ENCODE measurements around the gene NAPG. TPM values are rescaled to one million over a fixed set of nuclear protein-coding genes. Genes with fewer than 3 reads are reported as not detected.
"Not testable (repeated sequence)": the region's sequence is repeated elsewhere in the genome, so short reads cannot be mapped to it uniquely, and the experiment has no call there.

NAPG gene
- total RNA-seq, 1 donor from 2014 or later = 44.8 TPM

- intact Hi-C loops (cut with DNase I) = no loop called here
- DNase-seq (ENCODE audit: low spot score) = no peak
These were observed 10.5 kb downstream of the NAPG start for GRCh38 chr18:10536280-10536679.

- intact Hi-C loops (cut with DNase I) = no loop called here
- no peak for DNase-seq (ENCODE audit: low spot score)
These were observed 11.9 kb downstream of the NAPG start for GRCh38 chr18:10537765-10538164.

DNA sequence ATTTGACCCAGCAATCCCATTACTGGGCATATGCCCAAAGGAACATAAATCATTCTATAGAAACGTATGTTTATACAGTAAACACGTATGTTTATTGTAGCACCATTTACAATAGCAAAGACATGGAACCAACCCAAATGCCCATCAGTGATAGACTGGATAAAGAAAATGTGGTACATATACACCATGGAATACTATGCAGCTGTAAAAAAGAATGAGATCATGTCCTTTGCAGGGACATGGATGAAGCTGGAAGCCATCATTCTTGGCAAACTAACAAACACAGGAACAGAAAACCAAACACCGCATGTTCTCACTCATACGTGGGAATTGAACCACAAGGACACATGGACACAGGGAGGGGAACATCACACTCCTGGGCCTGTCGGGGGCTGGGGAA is 13.3 kb downstream of the NAPG start:
- intact Hi-C loops (cut with DNase I); DNase-seq (ENCODE audit: low spot score): not testable (repeated sequence)

DNA sequence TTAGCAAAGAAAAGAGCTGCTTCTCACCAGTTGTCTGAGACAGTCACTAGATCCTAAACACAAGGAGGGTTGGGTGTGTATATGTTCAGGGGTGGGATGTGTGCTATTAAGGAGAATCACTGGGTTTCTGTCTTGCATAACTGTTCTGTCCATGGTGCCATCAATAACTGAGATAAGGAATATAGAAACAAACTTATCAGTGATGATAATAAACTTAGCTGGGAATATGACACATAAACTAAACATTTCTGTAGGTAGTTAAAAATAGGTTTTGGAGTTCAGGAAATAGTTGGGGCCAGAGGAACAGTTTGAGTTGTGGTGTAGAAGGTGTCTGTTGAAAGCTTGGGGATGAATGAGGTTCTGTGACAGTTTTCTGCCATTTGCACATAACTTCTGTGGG is 17.4 kb downstream of the NAPG start:
- DNase-seq (ENCODE audit: low spot score) = no peak
- intact Hi-C loops (cut with DNase I) = no loop called here

GRCh38 chr18:10544093-10544748 is 18.4 kb downstream of the NAPG start:
- DNase-seq (ENCODE audit: low spot score) = no peak
- intact Hi-C loops (cut with DNase I) = no loop called here

GRCh38 chr18:10546557-10547300 is 20.9 kb downstream of the NAPG start:
- intact Hi-C loops (cut with DNase I) = no loop called here

DNA sequence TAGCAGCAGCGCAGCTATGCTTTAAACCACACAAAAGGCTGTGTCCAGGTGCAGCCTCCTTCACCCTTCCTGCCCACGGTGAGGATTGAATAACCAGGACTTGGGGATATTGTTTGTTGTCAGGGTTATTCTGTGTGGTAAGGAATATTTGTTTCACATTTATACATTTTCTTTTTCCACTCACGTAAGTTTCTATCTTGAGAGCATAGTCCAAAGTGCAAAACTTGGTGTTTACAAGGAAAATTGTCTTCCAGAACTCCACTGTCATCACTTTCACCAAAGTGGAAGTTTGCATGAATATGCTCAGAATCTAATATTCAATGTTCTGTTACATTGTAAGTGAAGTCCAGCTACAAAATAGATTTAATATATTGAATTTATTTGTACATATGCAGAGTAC is 26.4 kb downstream of the NAPG start:
- no peak for DNase-seq (ENCODE audit: low spot score)
- intact Hi-C loops (cut with DNase I) = no loop called here

More at GRCh38 chr18:10546557-10547300, 20.9 kb downstream of the NAPG start:
- DNase-seq (ENCODE audit: low spot score) = no peak

DNA sequence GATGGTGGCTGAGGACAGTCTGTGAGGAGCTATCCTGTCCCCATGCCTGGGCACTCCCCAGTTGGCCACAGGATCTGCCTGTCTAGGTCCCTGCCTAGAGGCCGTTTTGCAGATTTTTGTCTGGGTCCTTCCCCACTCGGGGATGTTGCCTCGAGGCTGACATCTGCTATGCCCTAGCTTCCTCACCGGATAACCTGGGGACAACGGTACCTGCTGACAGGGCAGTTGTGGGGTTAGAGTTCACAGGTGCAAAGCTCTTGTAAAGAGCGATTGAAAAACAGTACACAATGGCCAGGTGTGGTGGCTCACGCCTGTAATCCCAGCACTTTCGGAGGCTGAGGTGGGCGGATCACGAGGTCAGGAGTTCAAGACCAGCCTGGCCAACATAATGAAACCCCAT is 30.4 kb downstream of the NAPG start:
- intact Hi-C loops (cut with DNase I); DNase-seq (ENCODE audit: low spot score): not testable (repeated sequence)

DNA sequence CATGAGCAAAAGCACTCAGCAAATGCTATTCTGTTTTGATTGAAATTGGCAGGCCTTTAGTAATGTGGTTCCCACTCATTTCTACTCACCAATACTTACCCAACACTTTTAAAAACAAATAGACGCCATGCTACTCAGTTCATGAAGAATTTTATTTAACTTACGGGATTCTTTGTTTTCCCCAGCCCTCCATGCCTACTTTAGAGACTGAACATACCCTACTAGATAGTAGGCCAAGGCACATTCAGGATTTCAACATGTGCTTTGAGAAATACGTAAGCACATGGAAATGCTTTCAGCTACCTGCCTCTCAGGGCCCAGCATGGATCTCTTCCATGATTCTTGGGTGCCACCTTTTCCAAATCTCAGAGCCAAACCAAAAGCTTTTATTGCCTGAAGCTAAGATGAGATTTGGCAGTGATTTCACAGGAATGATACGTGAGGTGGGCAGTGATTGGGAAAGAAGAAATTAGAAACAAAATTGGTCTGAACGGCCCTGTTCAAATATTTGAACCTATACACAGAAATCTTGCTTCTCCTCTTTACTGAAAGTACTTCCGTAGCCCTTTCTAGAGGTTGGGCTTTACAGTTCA is 31.4 kb downstream of the NAPG start:
- DNase-seq (ENCODE audit: low spot score) = no peak
- intact Hi-C loops (cut with DNase I) = no loop called here

GRCh38 chr18:10558243-10558966 is 32.6 kb downstream of the NAPG start:
- no peak for DNase-seq (ENCODE audit: low spot score)
- intact Hi-C loops (cut with DNase I) = no loop called here

- intact Hi-C loops (cut with DNase I) = no loop called here
- DNase-seq (ENCODE audit: low spot score) = no peak
These were observed 33.1 kb downstream of the NAPG start for GRCh38 chr18:10558967-10559298.

DNA sequence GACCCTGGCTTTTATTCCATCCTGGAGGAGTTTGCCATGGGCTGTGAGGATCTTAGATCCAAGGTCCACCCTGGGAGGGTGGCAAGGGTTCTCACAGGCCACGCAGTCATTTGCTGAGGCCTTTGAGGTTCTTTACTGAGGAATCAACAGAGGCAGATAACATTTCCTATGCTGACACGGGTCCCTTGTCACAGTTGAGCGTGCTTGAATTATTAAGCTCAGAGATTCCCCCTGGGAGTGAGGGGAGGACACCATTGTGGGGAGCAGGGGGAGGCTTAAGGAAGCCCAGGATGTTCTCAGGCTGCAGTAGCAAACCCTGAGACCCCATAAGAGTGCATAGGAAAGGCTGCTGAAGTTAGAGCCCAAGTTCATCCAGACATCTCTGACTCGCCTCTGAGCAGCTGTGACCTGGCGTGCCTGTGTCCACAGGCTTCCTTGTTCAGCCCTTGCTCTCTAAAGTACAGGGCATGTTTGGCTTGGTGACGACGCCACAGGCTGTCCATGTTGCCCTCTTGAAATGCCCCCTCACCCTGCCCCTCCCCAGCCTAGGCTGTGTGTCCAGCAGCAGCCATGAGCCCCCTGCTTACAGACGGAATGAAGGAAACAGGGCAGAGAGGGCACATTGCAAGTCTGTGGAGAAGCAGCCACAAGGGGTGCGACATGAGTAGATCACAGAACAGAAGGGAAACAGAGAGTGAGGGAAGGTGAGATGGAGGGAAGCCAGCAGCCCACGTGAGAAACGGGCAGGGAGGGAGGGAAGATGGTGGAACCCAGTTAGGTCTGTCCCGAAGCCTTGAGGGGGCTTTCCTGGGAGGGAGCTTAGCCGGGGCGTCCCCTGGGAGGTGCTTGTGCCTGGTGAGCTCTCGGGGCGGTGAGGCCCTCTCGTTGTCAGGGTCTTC is 34.0 kb downstream of the NAPG start:
- DNase-seq (ENCODE audit: low spot score) = no peak
- intact Hi-C loops (cut with DNase I) = loop anchor here (5.0 kb wide), 1 partner anchor 592 kb away; no protein-coding TSS in a partner anchor

- intact Hi-C loops (cut with DNase I) = loop anchor here (5.0 kb wide), 1 partner anchor 592 kb away; no protein-coding TSS in a partner anchor
- DNase-seq (ENCODE audit: low spot score) = no peak
These were observed 34.7 kb downstream of the NAPG start for GRCh38 chr18:10560452-10561045.

DNA sequence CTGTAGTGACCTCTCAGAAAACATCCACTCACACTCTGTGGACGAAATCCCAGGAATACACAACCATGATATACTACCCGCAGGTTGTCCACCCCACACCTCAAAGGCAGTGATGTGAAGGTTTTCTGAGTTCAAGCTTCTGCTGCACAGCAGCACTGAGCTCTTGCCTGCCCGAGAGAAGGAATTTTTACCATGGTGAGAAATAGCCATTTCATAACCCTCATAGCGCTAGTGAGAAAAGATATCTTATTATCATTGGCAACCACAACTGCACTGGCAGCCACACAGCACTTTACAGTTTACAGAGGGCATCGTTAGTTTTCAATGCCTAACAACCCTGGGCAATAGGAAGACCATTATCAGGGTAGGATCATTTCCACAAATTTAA is 36.9 kb downstream of the NAPG start:
- no peak for DNase-seq (ENCODE audit: low spot score)
- intact Hi-C loops (cut with DNase I) = loop anchor here (5.0 kb wide), 1 partner anchor 590 kb away; no protein-coding TSS in a partner anchor

- intact Hi-C loops (cut with DNase I) = loop anchor here (5.0 kb wide), 1 partner anchor 588 kb away; no protein-coding TSS in a partner anchor
- DNase-seq (ENCODE audit: low spot score) = no peak
These were observed 38.1 kb downstream of the NAPG start for GRCh38 chr18:10563886-10564285.

DNA sequence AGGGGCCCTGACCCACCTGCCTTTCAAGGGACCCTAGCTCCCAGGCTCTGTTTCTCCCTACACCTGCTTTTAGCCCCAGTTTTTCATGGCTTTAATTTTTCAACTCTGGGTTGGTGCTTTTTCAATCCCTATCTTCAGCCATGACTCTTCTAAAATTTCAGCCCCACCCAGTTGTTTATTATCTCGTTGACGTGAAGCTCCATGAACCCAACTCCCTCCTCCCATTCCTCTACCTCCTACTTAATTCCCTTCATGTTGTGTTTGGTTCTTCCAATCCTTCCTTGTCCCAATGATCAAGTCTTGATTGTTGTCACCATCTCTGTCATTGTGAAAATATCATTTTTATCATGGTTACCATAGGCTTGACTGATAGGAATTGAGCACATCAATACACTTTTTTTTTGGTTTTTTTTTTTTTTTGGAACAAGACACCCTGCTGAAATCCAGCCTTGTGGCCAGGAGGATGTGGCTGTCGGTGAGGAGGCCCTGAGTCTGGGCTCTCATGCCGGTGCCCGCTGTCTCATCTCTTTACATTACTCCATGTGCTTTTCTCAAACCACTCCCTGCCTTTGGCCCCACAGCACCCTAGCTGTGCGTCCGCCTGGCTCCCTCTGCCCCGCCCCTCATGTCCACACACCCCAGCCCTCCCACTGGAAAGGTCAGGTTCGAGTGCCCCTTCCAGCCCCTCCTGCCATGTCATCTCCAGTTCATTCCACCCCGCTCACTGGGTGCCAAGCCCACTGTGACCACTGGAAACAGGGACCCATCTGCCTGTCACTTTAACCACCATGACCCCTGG is 39.3 kb downstream of the NAPG start:
- intact Hi-C loops (cut with DNase I) = loop anchor here (5.0 kb wide), 1 partner anchor 587 kb away; no protein-coding TSS in a partner anchor
- no peak for DNase-seq (ENCODE audit: low spot score)

GRCh38 chr18:10565835-10566234 is 40.0 kb downstream of the NAPG start:
- intact Hi-C loops (cut with DNase I) = no loop called here
- no peak for DNase-seq (ENCODE audit: low spot score)

DNA sequence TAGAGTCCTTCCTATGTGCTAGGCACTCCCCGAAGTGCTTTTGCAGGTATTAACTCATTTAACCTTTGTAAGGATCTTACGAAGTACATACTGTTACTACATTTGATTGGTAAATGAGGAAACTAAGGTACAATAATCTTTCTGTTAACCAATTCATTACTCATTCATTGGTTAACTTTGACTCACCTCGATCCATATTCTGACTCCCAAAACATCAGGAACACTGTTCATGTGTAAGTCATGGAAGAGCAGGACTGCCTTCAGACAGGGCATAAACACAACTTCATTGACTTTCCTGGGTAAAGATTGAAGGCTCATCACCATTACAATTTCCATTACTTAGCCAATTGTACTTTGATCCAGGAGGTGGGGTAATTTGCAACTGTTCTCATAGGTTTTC is 40.6 kb downstream of the NAPG start:
- no peak for DNase-seq (ENCODE audit: low spot score)
- intact Hi-C loops (cut with DNase I) = no loop called here

Data from cardiac septum (tissue), 1 donor.